Liver (tissue), 3 donors: ENCODE data around the gene S100Z.

Experiments
- CTCF ChIP-seq: fragments of 150-350 bp; IDR thresholded peaks from 2 replicates; pipeline ENCODE4 v1.5.1; 2017; ENCODE audit warnings: improper control_type of control experiment, low read depth, low read length; ENCODE audit not compliant: missing input control
- EGR1 ChIP-seq, 2 donors: IDR thresholded peaks; 2 replicates each; pipeline ENCODE4 v1.6.1; 2016 to 2018; ENCODE audit warnings: antibody characterized with exemption in 2 of 2, low read depth in 2 of 2
- TAF1 ChIP-seq: conservative IDR thresholded peaks from 2 replicates; pipeline ENCODE4 v1.6.1; 2016; ENCODE audit warnings: antibody characterized with exemption, mild to moderate bottlenecking
- donor health status: healthy.
- donor health status: healthy.

- TF ChIP-seq TAF1: no peak
- no peak for TF ChIP-seq EGR1 (IDR thresholded peaks at IDR 0.05; ENCODE audit: low read depth in 2 of 2)
- TF ChIP-seq CTCF: no peak
Observed at GRCh38 chr5:76808141-76808691, 41.6 kb upstream of the S100Z start.
